ENCODE data around the gene SCD. TPM values are rescaled to one million over a fixed set of nuclear protein-coding genes. Genes with fewer than 3 reads are reported as not detected.
A peak's percentile ranks its signal among the peaks of the same experiment; 100 is the strongest.

Gene SCD
- total and polyA plus RNA-seq, 2 of the 13 experiments (the other 11 are each of a cell fraction or from before 2014, with no cell fraction given): 492 to 512 TPM

- TF ChIP-seq HMGXB3 (CRISPR knock-in tag; IDR thresholded peaks at IDR 0.05; ENCODE audit: borderline replicate concordance) (no peak), GTF3A (CRISPR knock-in tag; conservative IDR thresholded peaks at IDR 0.05) (no peak)
Observed at GRCh38 chr10:100368721-100369120, 21.7 kb downstream of the SCD start (continued).

- Histone ChIP-seq H3K4me1 (ENCODE audit: insufficient read depth, low read length) (peaks cover 44% of the 10 kb centered on the region), H3K79me2 (ENCODE audit: insufficient read depth, low read length) (peaks cover 30% of the 10 kb centered on the region), H3K27me3 (ENCODE audit: control insufficient read depth in 1 of 2, insufficient read depth in 2 of 2, low read length in 2 of 2) (peaks cover 0 to 4% of the 10 kb centered on the region in 2 experiments; a peak in 1 of 5 replicates), H2AFZ (ENCODE audit: low read length) (no peak overlapping the region), H3K4me2 (ENCODE audit: low read depth, low read length) (peak overlapping the region; percentile 84), H3K9ac (ENCODE audit: insufficient read depth, low read depth, low read length) (peak overlapping the region; percentile 97), H3K27ac (ENCODE audit: extremely low read length, insufficient read depth, low read length) (peak overlapping the region; percentile 100), H3K4me3 (replicated peaks in 1 of 3; ENCODE audit: insufficient read depth in 1 of 3, low read depth in 2 of 3, low read length in 3 of 3) (peak overlapping the region; percentile 35 to 58 (median 48); a peak in 5 of 6 replicates), H3K36me3 (replicated peaks in 1 of 2; ENCODE audit: control insufficient read depth in 1 of 2, insufficient read depth in 2 of 2, low read length in 2 of 2) (no peaks in the 10 kb centered on the region), H3K9me3 (ENCODE audit: low read length) (no peaks in the 10 kb centered on the region), H4K20me1 (ENCODE audit: insufficient read depth, low read length) (no peaks in the 10 kb centered on the region; the same call in 1 of the 2 replicates)
- ChIA-PET CTCF (ENCODE audit: low intra/inter-chr PET ratio, low total read pairs) (interaction anchor here (1.0 to 1.6 kb wide), 2 partner anchors 28 to 63 kb away, joined by 3 to 4 read pairs; no protein-coding TSS in a partner anchor), POLR2A (interaction anchor here (0.7 to 3.2 kb wide), 13 partner anchors 10 to 638 kb away, joined by 3 to 75 read pairs (median 6); partner anchors contain the start of genes COX15, CUTC, HIF1AN and SCD)
- in situ Hi-C loops (cut with HindIII; ENCODE audit: extremely low pct_ligation_motif_present, low pct_unique_long_range_greater_than_20kb): no loop called here
- WGBS (ENCODE audit: low lambda C conversion rate): 6% methylated on average over 12 of the region's 12 CpGs
- FAIRE-seq (peak; percentile 64), DNase-seq (ENCODE audit: low spot score) (peak; percentile 91), ATAC-seq (peak; percentile 77)
- BruUV-seq (replicated peaks): no TSS peak
- intact Hi-C loops (cut with micrococcal nuclease; ENCODE audit: unreplicated experiment): loop anchor here (10.0 kb wide), 1 partner anchor 54 kb away; no protein-coding TSS in a partner anchor
- TF ChIP-seq MZF1 (CRISPR knock-in tag; IDR thresholded peaks at IDR 0.05; ENCODE audit: borderline replicate concordance): no peak
- peak; percentile 82; the same call in 1 of the 2 replicates for TF ChIP-seq ZNF616 (CRISPR knock-in tag; IDR thresholded peaks at IDR 0.05; ENCODE audit: low read depth)
- TF ChIP-seq ZNF354B (CRISPR knock-in tag; IDR thresholded peaks at IDR 0.05): no peak
- TF ChIP-seq AHDC1 (CRISPR knock-in tag; IDR thresholded peaks at IDR 0.05; ENCODE audit: borderline replicate concordance): peak; percentile 46; the same call in 1 of the 2 replicates
- TF ChIP-seq BCL6 (CRISPR knock-in tag; IDR thresholded peaks at IDR 0.05): peak; percentile 56; the same call in 1 of the 2 replicates
- TF ChIP-seq ZFP90 (CRISPR knock-in tag; IDR thresholded peaks at IDR 0.05; ENCODE audit: borderline replicate concordance): no peak
- no peak for TF ChIP-seq ZNF296 (CRISPR knock-in tag; conservative IDR thresholded peaks at IDR 0.05)
- TF ChIP-seq PHF8 (CRISPR knock-in tag; IDR thresholded peaks at IDR 0.05): peak; percentile 48; the same call in 1 of the 2 replicates
Observed at GRCh38 chr10:100370714-100371481, 23.9 kb downstream of the SCD start.
